DOHH2 (cell line): ENCODE measurements around the gene ATE1.

Experiments used
- CTCF ChIP-seq: fragments of 200-600 bp; sonication (generic); IDR thresholded peaks from one replicate; pipeline ENCODE4 v1.5.1; 2014; ENCODE audit warnings: antibody characterized with exemption, mild to moderate bottlenecking, low read depth, low read length; ENCODE audit not compliant: poor library complexity, severe bottlenecking
- EZH2phosphoT487 ChIP-seq: fragments of 200-600 bp; sonication (generic); IDR thresholded peaks from 2 replicates; pipeline ENCODE4 v1.6.1; 2017; ENCODE audit warnings: borderline replicate concordance, mild to moderate bottlenecking, antibody characterized with exemption, low read length, moderate library complexity, mixed read lengths

GRCh38 chr10:121864653-121865052, 63.2 kb downstream of the ATE1 start:
- no peak for TF ChIP-seq CTCF
- no peak for TF ChIP-seq EZH2phosphoT487
